Pons (tissue), 1 donor: Measurements from ENCODE around the gene PLCH1.

Experiments
- DNase-seq: peaks from one replicate; pipeline ENCODE4 v3.0.0-alpha.2; 2016; ENCODE audit warnings: low spot score

PLCH1 gene

GRCh38 chr3:155372281-155372680 is 372.6 kb downstream of the PLCH1 start:
- no peak for DNase-seq

GRCh38 chr3:155370764-155371503 is 373.9 kb downstream of the PLCH1 start:
- no peak for DNase-seq

GRCh38 chr3:155370198-155370597 is 374.7 kb downstream of the PLCH1 start:
- DNase-seq = peak; percentile 56

GRCh38 chr3:155369735-155370134 is 375.1 kb downstream of the PLCH1 start:
- DNase-seq = no peak

- DNase-seq = no peak
Measured at GRCh38 chr3:155369244-155369643, 375.6 kb downstream of the PLCH1 start.

GRCh38 chr3:155368786-155369185 is 376.1 kb downstream of the PLCH1 start:
- DNase-seq = no peak

- no peak for DNase-seq
Measured at GRCh38 chr3:155367506-155367905, 377.4 kb downstream of the PLCH1 start.

GRCh38 chr3:155365178-155365783 is 379.6 kb downstream of the PLCH1 start:
- no peak for DNase-seq

GRCh38 chr3:155364492-155364891 is 380.4 kb downstream of the PLCH1 start:
- no peak for DNase-seq

GRCh38 chr3:155363690-155364070 is 381.2 kb downstream of the PLCH1 start:
- no peak for DNase-seq

- no peak for DNase-seq
Measured at GRCh38 chr3:155362808-155363689, 381.8 kb downstream of the PLCH1 start.

- no peak for DNase-seq
Measured at GRCh38 chr3:155360281-155360680, 384.6 kb downstream of the PLCH1 start.

GRCh38 chr3:155356594-155357370 is 388.1 kb downstream of the PLCH1 start:
- no peak for DNase-seq

- no peak for DNase-seq
Measured at GRCh38 chr3:155354658-155355057, 390.2 kb downstream of the PLCH1 start.

GRCh38 chr3:155352900-155353490 is 391.9 kb downstream of the PLCH1 start:
- DNase-seq = peak; percentile 64

GRCh38 chr3:155350571-155350970 is 394.3 kb downstream of the PLCH1 start:
- DNase-seq = no peak

- no peak for DNase-seq
Measured at GRCh38 chr3:155347901-155348300, 397.0 kb downstream of the PLCH1 start.

- peak; percentile 29 for DNase-seq
Measured at GRCh38 chr3:155342344-155342743, 402.5 kb downstream of the PLCH1 start.

- DNase-seq = no peak
Measured at GRCh38 chr3:155339052-155339451, 405.8 kb downstream of the PLCH1 start.

- DNase-seq = no peak
Measured at GRCh38 chr3:155335724-155336354, 409.0 kb downstream of the PLCH1 start.
